ENCODE results near the gene CRYAA.

Gene CRYAA

GRCh38 chr21:43204638-43205037, 35.8 kb downstream of the CRYAA start:
- DNase-seq = no peak

GRCh38 chr21:43206231-43207042, 37.6 kb downstream of the CRYAA start:
- DNase-seq = no peak

GRCh38 chr21:43207043-43207315, 38.2 kb downstream of the CRYAA start:
- no peak for DNase-seq

- no peak for DNase-seq
Observed at GRCh38 chr21:43207868-43208267, 39.1 kb downstream of the CRYAA start.

GRCh38 chr21:43208561-43209332, 39.9 kb downstream of the CRYAA start:
- no peak for DNase-seq

- no peak for DNase-seq
Observed at GRCh38 chr21:43209575-43210453, 41.0 kb downstream of the CRYAA start.

- no peak for DNase-seq
Observed at GRCh38 chr21:43210454-43211071, 41.8 kb downstream of the CRYAA start.

GRCh38 chr21:43211072-43211759, 42.4 kb downstream of the CRYAA start:
- no peak for DNase-seq

GRCh38 chr21:43211760-43212115, 42.9 kb downstream of the CRYAA start:
- no peak for DNase-seq

Data from GOT3 (cell line).